ENCODE results near the gene KCNC3.

Gene KCNC3

DNA sequence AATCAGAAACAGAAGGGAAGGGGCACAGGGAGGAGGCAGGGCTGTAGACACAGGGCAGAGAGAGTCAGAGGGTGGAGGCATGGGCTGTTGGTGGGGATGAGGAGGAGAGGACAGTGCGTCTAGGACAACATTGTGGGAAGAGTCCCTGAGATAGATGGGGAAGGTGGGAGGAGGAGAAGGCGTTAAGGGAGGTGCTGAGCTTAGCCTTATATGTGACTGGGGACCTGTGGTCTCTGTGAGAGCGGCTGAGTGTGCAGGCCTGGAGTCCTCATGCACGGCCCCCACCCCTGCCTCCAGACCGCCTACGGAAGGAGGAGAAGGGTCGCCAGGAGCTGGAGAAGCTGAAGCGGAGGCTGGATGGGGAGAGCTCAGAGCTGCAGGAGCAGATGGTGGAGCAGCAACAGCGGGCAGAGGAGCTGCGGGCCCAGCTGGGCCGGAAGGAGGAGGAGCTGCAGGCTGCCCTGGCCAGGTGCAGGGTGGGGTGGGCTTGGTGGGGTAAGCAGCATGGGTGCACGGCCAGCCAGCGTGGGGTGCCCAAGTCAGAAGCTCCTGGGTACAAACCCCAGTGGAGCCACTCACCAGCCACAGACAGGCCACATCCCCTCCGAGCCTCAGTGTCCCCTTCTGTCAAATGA is 56.8 kb downstream of the KCNC3 start:
- DNase-seq, result no peak

DNA sequence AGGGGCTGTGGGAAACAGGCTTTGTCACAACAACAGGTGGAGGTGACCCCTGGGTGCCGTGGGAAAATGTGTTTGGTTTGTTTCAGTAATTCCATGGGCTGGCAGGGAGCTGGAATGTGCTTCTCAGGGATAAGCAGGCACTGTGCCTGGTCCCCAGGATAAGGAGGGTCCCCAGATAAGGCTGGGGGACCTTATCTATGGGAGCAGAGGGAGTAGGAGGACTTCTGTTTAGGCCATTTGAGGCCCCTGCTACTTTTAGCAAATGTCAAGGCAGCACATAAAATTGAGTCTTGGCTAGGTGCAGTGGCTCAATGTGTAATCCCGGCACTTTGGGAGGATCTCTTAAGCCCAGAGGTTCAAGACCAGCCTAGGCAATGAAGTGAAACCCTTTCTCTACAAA is 59.5 kb downstream of the KCNC3 start:
- DNase-seq, result no peak

DNA sequence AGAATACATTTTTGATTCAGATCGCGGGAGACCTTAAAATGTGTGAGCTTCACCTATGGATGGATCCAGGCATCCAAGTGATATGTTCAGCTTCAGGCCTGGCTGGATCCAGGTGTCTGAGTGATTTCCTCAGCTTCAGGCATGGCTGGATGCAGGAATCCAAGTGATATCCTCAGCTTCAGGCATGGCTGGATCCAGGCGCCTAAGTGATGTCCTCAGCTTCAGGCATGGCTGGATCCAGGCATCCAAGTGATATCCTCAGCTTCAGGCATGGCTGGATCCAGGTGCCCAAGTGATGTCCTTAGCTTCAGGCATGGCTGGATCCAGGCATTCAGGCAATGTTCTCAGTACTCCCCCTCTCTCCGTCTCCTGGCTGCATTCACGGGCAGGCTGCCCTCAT is 60.7 kb downstream of the KCNC3 start:
- no peak for DNase-seq

DNA sequence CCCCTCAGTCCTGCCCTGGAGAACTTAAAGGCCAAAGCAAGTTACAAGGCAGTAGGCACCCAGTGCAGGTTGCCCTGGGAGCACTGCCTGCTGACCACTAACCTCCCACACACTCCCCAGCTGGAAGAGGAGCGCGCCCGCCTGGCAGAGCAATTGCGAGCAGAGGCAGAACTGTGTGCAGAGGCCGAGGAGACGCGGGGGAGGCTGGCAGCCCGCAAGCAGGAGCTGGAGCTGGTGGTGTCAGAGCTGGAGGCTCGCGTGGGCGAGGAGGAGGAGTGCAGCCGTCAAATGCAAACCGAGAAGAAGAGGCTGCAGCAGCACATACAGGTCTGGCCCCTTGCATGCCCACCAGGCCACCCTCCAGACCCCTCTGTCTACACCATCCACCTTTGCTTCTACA is 61.1 kb downstream of the KCNC3 start:
- no peak for DNase-seq

DNA sequence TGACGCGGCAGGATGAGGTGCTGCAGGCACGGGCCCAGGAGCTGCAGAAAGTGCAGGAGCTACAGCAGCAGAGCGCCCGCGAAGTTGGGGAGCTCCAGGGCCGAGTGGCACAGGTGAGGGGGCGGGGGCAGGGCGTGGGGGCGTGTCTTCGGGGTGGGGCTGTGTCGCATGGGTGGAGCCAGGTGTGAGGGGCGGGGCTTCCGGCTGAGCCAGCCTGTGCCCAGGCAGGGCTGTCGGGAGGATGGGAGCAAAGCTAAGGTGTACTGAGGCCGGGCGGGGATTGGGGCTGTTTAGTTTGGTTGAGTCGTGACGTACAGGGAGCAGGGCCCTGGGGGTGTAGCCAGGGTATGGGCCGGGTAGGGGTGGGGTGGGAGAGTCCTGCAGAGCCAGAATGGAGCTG is 62.3 kb downstream of the KCNC3 start:
- no peak for DNase-seq

DNA sequence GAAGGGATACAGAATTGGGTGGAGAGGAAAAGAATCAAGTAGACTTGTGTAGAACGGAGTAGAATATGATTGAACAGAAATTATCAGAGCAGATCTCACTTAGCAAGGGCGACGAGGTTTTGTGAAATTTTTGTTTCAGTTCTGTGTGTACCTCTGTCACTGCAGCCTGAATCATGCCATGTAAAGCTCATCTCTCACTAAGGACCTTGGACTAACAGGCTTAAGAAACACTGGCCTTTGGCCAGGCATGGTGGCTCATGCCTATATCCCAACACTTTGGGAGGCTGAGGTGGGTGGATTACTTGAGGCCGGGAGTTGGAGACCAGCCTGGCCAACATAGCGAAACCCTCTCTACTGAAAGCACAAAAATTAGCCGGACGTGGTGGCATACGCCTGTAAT is 63.1 kb downstream of the KCNC3 start:
- DNase-seq, result no peak

DNA sequence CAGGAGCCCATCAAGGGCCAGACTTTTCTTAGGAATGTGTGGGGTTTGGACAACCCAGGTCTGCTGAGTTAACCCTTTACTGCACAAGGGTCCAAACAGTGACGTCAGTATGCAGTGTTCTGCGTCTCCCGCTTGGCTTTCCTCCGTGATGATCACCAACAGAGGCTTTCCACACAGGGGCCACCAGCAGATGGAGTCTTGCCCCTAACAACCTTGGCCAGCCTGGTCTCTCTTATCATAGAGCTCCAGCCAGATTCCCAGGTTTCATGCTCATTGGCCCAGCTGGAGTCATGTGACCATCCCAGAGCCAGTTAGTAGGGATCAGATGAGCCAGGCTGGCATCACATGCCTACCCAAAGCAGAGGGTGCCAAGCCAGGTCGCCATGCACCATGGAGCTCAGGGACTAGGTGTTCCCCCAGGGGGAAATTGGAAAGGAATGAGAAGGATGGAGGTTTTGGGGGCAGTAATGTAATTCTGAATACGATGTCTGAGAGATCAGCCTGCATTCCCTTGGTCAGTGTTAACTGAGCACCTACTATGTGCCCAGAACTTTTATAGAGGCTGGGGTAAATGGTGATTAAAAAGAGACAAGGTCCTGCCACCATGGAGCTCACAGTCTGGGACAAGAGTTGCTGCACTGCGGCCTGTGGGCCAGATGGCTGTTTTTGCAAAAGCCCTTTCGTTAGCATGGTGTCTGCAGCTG is 64.5 kb downstream of the KCNC3 start:
- DNase-seq, result no peak

DNA sequence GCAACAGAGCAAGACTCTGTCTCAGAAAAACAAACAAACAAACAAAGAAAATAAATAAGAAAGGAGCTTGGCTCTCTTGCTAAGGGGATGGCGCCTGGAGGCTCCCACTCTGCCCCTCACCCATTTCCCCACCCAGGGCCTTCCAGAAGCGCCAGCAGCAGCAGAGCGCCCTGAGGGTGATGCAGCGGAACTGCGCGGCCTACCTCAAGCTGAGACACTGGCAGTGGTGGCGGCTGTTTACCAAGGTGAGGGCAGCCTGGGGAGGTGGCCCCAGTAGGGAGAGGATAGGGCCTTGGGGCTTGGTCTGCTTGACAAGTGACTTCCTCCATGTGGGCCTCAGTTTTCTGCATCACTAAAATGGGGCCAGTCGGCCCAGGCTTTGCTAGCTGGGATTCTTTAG is 66.0 kb downstream of the KCNC3 start:
- DNase-seq, result no peak

Measured in DMS153 (cell line).